Upper lobe of left lung (tissue), 6 donors: ENCODE data around the gene AK9. TPM values are rescaled to one million over a fixed set of nuclear protein-coding genes. Genes with fewer than 3 reads are reported as not detected.

Experiments used
- ATAC-seq, 2 donors: fragments of 200-7000 bp; cut with Tn5 transposase; one replicate each; pipeline ENCODE4 v1.9.1; 2022; ENCODE audit warnings: mild to moderate bottlenecking in 2 of 2, moderate library complexity in 2 of 2; ENCODE audit not compliant: low FRiP score in 2 of 2
- DNase-seq, 2 donors: peaks; one replicate each; pipeline ENCODE4 v3.0.0-alpha.2; 2019 to 2020
- H3K27ac ChIP-seq, 4 donors: fragments of 200-600 bp; sonication (generic); one replicate each; pipeline ENCODE4 v1.5.1; 2016 to 2019
- H3K27me3 ChIP-seq, 4 donors: fragments of 200-600 bp; sonication (generic); one replicate each; pipeline ENCODE4 v1.5.1; 2017 to 2019
- H3K36me3 ChIP-seq, 4 donors: fragments of 200-600 bp; sonication (generic); one replicate each; pipeline ENCODE4 v1.5.1; 2016 to 2019
- H3K4me1 ChIP-seq, 4 donors: fragments of 200-600 bp; sonication (generic); one replicate each; pipeline ENCODE4 v1.5.1; 2018 to 2019
- H3K4me3 ChIP-seq, 4 donors: fragments of 200-600 bp; sonication (generic); one replicate each; pipeline ENCODE4 v1.5.1; 2017 to 2019; ENCODE audit warnings: mild to moderate bottlenecking in 2 of 4, moderate library complexity in 1 of 4
- H3K9me3 ChIP-seq, 4 donors: fragments of 200-600 bp; sonication (generic); one replicate each; pipeline ENCODE4 v1.5.1; 2018 to 2019
- CTCF ChIP-seq, 6 experiments: fragments of 450-650 bp in 4 of 6; fragments of 200-600 bp in 2 of 6; sonication (generic) in 2 of 6; IDR thresholded peaks; one replicate each; pipeline ENCODE4 v1.5.1; 2016 to 2019; ENCODE audit warnings: antibody characterized with exemption in 6 of 6
- EP300 ChIP-seq, 4 donors: sonication (generic); formaldehyde crosslinking; IDR thresholded peaks; one replicate each; pipeline ENCODE4 v1.5.1; 2017; ENCODE audit warnings: antibody characterized with exemption in 4 of 4, control low read depth in 2 of 4
- POLR2A ChIP-seq, 4 donors: fragments of 450-650 bp; IDR thresholded peaks; one replicate each; pipeline ENCODE4 v1.5.1; 2016 to 2017; ENCODE audit warnings: antibody characterized with exemption in 4 of 4, mild to moderate bottlenecking in 2 of 4
- POLR2AphosphoS5 ChIP-seq, 2 donors: sonication (generic); formaldehyde crosslinking; IDR thresholded peaks; one replicate each; pipeline ENCODE4 v1.5.1; 2017; ENCODE audit warnings: antibody characterized with exemption in 2 of 2
- WGBS, 2 donors: methylation state at CpG; one replicate each; pipeline ENCODE4 v1.1.5; 2017 to 2018; 5-methylcytosine and 5-hydroxymethylcytosine counted together
- total RNA-seq, 6 donors: library from RNA; depleted of rRNA in 4 of 6; stranded (reverse); fragments of >200 nt in 4 of 6; gene quantifications; one replicate each; pipeline versions ENCODE4 v1.1.0 to v1.2.1, GENCODE V29; 2016 to 2021
- donor health status: DM: no; HTN: no; CAD: no; lungs with moderate emphysema.
- donor health status: DM: no; HTN: yes; CAD: no; lungs with severe emphysema.

The AK9 gene
- total RNA-seq, 6 donors from 2014 or later = 5.9 to 48.2 (median 13.0) TPM

- peaks cover 18 to 40% (median 27%) of the 10 kb centered on the region in 4 donors for H3K4me1 ChIP-seq
- WGBS, 2 donors = 91 to 94% methylated on average over 9 of the region's 9 CpGs
- ATAC-seq = no peak
- no peak overlapping the region for H3K27ac ChIP-seq
- TF ChIP-seq POLR2A (IDR thresholded peaks at IDR 0.05) = no peak
- TF ChIP-seq POLR2AphosphoS5 (IDR thresholded peaks at IDR 0.05) = no peak
- no peak for TF ChIP-seq EP300 (IDR thresholded peaks at IDR 0.05)
- H3K36me3 ChIP-seq = peaks cover under 1 to 19% (median 5%) of the 10 kb centered on the region in 4 donors
- H3K4me3 ChIP-seq = no peak overlapping the region
- H3K9me3 ChIP-seq = no peaks in the 10 kb centered on the region
- DNase-seq = no peak
- no peaks in the 10 kb centered on the region for H3K27me3 ChIP-seq
Observed at GRCh38 chr6:109452181-109452580, 238.8 kb downstream of the AK9 start.

DNA sequence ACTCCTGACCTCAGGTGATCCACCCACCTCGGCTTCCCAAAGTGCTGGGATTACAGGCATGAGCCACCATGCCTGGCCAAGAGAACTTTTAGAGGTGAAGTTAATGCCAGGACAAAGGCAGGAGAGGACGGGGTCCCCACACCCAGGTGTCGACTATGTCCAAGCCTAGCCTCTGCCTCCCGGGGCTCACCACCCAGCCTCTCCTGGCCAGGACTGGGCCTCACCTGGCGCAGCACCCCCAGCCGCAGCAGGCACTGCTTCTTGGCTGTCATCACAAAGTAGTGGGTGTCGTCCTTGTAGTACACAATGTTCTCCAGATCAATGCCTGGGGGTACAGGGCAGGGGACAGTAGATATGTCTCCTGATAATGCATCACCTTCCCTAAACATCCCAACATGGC is 239.6 kb downstream of the AK9 start:
- H3K27ac ChIP-seq = no peak overlapping the region
- no peaks in the 10 kb centered on the region for H3K27me3 ChIP-seq
- no peak overlapping the region for H3K4me3 ChIP-seq
- DNase-seq (peak in 1 of 2 donors; percentile 62), ATAC-seq (no peak)
- WGBS, 2 donors = 80 to 94% methylated on average over 1 to 7 of the region's 7 CpGs
- no peaks in the 10 kb centered on the region for H3K9me3 ChIP-seq
- peaks cover 13 to 32% (median 22%) of the 10 kb centered on the region in 4 donors for H3K4me1 ChIP-seq
- TF ChIP-seq POLR2A (IDR thresholded peaks at IDR 0.05) = no peak
- TF ChIP-seq POLR2AphosphoS5 (IDR thresholded peaks at IDR 0.05) = no peak
- no peak for TF ChIP-seq CTCF (IDR thresholded peaks at IDR 0.05)
- TF ChIP-seq EP300 (IDR thresholded peaks at IDR 0.05) = no peak
- peaks cover 2 to 24% (median 12%) of the 10 kb centered on the region in 4 donors for H3K36me3 ChIP-seq

DNA sequence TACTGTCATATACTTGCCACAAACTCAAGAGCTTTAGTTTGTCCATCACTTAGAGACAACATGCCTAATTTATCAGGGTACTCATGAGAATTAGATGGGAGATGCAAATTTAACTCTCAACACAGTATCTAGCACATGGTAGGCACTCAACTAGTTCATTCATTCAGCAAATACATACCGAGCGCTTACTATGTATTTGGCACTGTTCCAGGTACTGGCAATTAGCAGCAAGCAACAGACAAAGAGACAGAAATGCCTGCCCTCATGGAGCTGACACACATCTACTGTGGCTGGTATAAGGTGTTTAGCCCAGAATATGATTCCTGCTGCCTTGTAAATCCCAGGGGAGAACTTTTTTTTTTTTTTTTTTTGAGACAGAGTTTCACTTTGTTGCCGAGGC is 240.2 kb downstream of the AK9 start:
- H3K27me3 ChIP-seq = no peaks in the 10 kb centered on the region
- H3K27ac ChIP-seq = no peak overlapping the region
- H3K4me3 ChIP-seq = no peak overlapping the region
- ATAC-seq (no peak), DNase-seq (no peak)
- TF ChIP-seq EP300 (IDR thresholded peaks at IDR 0.05) (no peak), POLR2A (IDR thresholded peaks at IDR 0.05) (no peak), CTCF (IDR thresholded peaks at IDR 0.05) (no peak), POLR2AphosphoS5 (IDR thresholded peaks at IDR 0.05) (no peak)
- WGBS, 2 donors = 71 to 79% methylated on average over 3 of the region's 3 CpGs
- no peaks in the 10 kb centered on the region for H3K9me3 ChIP-seq
- H3K4me1 ChIP-seq = peaks cover 9 to 26% (median 18%) of the 10 kb centered on the region in 4 donors
- peaks cover 5 to 30% (median 16%) of the 10 kb centered on the region in 4 donors for H3K36me3 ChIP-seq

DNA sequence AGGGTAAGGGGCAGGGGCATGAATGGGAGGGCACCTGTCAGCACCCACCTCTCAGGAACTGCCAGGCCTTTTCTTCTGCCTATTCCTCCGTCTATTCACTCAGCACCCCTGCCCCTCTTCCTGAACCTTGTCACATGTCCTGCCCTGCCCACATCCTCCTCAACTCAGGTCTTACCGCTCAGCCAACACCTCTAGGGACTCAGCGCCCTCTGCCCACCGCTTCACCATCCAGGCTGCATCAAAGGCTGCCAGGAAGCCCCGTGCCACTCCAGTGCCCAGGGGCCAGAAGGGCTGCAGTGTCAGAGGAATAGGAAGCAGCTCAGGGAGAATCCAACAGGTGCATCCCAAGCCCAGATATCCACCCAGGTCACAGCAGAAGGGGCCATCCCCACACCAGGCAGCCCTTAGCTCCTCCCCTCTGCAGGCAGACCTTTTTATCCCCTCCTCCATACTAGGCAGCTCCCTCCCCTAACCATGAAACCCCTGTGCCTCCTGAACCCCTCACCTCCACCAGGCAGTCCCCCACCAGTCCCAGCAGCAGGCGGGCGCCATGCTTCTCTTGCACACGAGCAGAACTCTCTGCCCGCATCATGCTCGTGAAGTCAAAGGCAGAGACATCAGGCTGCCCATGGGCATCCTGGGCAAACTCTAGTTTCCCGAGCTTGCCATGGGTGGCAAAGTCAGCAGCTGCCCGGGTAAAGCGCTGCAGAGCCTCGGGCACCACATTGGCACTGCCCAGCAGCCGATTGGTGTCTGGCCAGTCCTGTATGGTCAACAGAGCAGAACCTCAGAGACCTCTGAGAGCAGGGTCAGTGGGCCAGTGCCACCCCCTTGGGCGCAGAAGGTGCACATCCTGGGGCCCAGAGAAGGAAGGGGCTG is 241.0 kb downstream of the AK9 start:
- peak in 1 of 2 donors; percentile 59 for DNase-seq
- Histone ChIP-seq H3K27me3 (no peaks in the 10 kb centered on the region), H3K9me3 (no peaks in the 10 kb centered on the region), H3K4me1 (peaks cover 9 to 24% (median 17%) of the 10 kb centered on the region in 4 donors), H3K36me3 (peaks cover 8 to 38% (median 23%) of the 10 kb centered on the region in 4 donors), H3K27ac (no peak overlapping the region), H3K4me3 (no peak overlapping the region)
- TF ChIP-seq POLR2A (IDR thresholded peaks at IDR 0.05) = no peak
- TF ChIP-seq POLR2AphosphoS5 (IDR thresholded peaks at IDR 0.05) = no peak
- no peak for TF ChIP-seq EP300 (IDR thresholded peaks at IDR 0.05)
- no peak for TF ChIP-seq CTCF (IDR thresholded peaks at IDR 0.05)
- 69 to 82% methylated on average over 10 to 15 of the region's 16 CpGs for WGBS, 2 donors
- no peak for ATAC-seq

GRCh38 chr6:109449064-109449794 is 241.8 kb downstream of the AK9 start:
- WGBS, 2 donors = 80 to 92% methylated on average over 10 to 19 of the region's 19 CpGs
- ATAC-seq = no peak
- TF ChIP-seq POLR2AphosphoS5 (IDR thresholded peaks at IDR 0.05) (no peak), POLR2A (IDR thresholded peaks at IDR 0.05) (no peak), CTCF (IDR thresholded peaks at IDR 0.05) (no peak), EP300 (IDR thresholded peaks at IDR 0.05) (no peak)
- H3K4me3 ChIP-seq = no peak overlapping the region
- no peaks in the 10 kb centered on the region for H3K9me3 ChIP-seq
- no peak overlapping the region for H3K27ac ChIP-seq
- DNase-seq = peak in 1 of 2 donors; percentile 41
- no peaks in the 10 kb centered on the region for H3K27me3 ChIP-seq
- H3K36me3 ChIP-seq = peaks cover 8 to 46% (median 31%) of the 10 kb centered on the region in 4 donors
- peaks cover 6 to 16% (median 9%) of the 10 kb centered on the region in 4 donors for H3K4me1 ChIP-seq
